Measurements from ENCODE around the gene AQP12A. TPM values are rescaled to one million over a fixed set of nuclear protein-coding genes. Genes with fewer than 3 reads are reported as not detected.

The AQP12A gene
- total and polyA plus RNA-seq, 2 donors (not counting 1 experiment from before 2014, with no cell fraction given) = not detected

- Histone ChIP-seq H3K9me3 (ENCODE audit: control extremely low read depth in 1 of 3, control insufficient read depth in 2 of 3, insufficient read depth in 1 of 3, low read length in 2 of 3) (no peaks in the 10 kb centered on the region), H3K36me3 (replicated peaks in 1 of 2; ENCODE audit: control extremely low read depth in 1 of 2, control insufficient read depth in 1 of 2, extremely low read depth in 1 of 2, insufficient read depth in 2 of 2, low read length in 1 of 2) (no peaks in the 10 kb centered on the region), H3K79me2 (ENCODE audit: control insufficient read depth, insufficient read depth, low read length) (no peaks in the 10 kb centered on the region), H3K4me3 (ENCODE audit: control extremely low read depth in 1 of 5, extremely low read depth in 1 of 5, insufficient read depth in 1 of 5, low read depth in 2 of 5, low read length in 4 of 5) (no peak overlapping the region), H3K4me2 (replicated peaks; ENCODE audit: low read depth, low read length, poor library complexity, severe bottlenecking) (no peak overlapping the region), H2AFZ (ENCODE audit: insufficient read depth, low read depth, low read length, poor library complexity, severe bottlenecking) (no peak overlapping the region), H3K27me3 (replicated peaks in 1 of 4; ENCODE audit: control extremely low read depth in 1 of 4, control insufficient read depth in 3 of 4, insufficient read depth in 4 of 4, low read length in 3 of 4) (peaks cover 0 to 6% (median 0%) of the 10 kb centered on the region in 4 experiments), H3K9ac (ENCODE audit: low read length) (no peak overlapping the region), H3K27ac (ENCODE audit: low read length in 2 of 2) (no peak overlapping the region), H4K20me1 (ENCODE audit: control insufficient read depth, insufficient read depth, low read length, poor library complexity, severe bottlenecking) (no peaks in the 10 kb centered on the region), H3K4me1 (ENCODE audit: control insufficient read depth in 2 of 2, insufficient read depth in 2 of 2, low read length in 2 of 2) (no peaks in the 10 kb centered on the region)
- WGBS (ENCODE audit: insufficient coverage) = 87% methylated on average over 8 of the region's 10 CpGs
- no peaks in the 10 kb centered on the region for H3K9me3 Mint-ChIP-seq (ENCODE audit: insufficient read depth)
- no peak for DNase-seq
- H3K4me1 Mint-ChIP-seq = no peaks in the 10 kb centered on the region
- POLR2A ChIA-PET = no interaction called here
- no peak for TF ChIP-seq EZH2 (IDR thresholded peaks at IDR 0.05; ENCODE audit: borderline replicate concordance, insufficient read depth, low read depth, low read length, poor library complexity, severe bottlenecking)
- TF ChIP-seq CTCF (IDR thresholded peaks at IDR 0.05) = no peak
- no peak for ATAC-seq (ENCODE audit: low read depth)
- no peak overlapping the region for H3K27ac Mint-ChIP-seq
- intact Hi-C loops (cut with micrococcal nuclease) = no loop called here
- H3K4me3 Mint-ChIP-seq = no peak overlapping the region
- H3K27me3 Mint-ChIP-seq = peaks cover 25% of the 10 kb centered on the region
- CTCF ChIA-PET = no interaction called here
Measured at GRCh38 chr2:240707821-240708220, 16.2 kb downstream of the AQP12A start.

- Histone ChIP-seq H3K4me3 (ENCODE audit: control extremely low read depth in 1 of 5, extremely low read depth in 1 of 5, insufficient read depth in 1 of 5, low read depth in 2 of 5, low read length in 4 of 5) (no peak overlapping the region), H4K20me1 (ENCODE audit: control insufficient read depth, insufficient read depth, low read length, poor library complexity, severe bottlenecking) (no peaks in the 10 kb centered on the region), H3K27me3 (replicated peaks in 1 of 4; ENCODE audit: control extremely low read depth in 1 of 4, control insufficient read depth in 3 of 4, insufficient read depth in 4 of 4, low read length in 3 of 4) (peaks cover 0 to 4% (median 0%) of the 10 kb centered on the region in 4 experiments), H3K36me3 (replicated peaks in 1 of 2; ENCODE audit: control extremely low read depth in 1 of 2, control insufficient read depth in 1 of 2, extremely low read depth in 1 of 2, insufficient read depth in 2 of 2, low read length in 1 of 2) (no peaks in the 10 kb centered on the region), H3K9ac (ENCODE audit: low read length) (no peak overlapping the region), H2AFZ (ENCODE audit: insufficient read depth, low read depth, low read length, poor library complexity, severe bottlenecking) (no peak overlapping the region), H3K79me2 (ENCODE audit: control insufficient read depth, insufficient read depth, low read length) (no peaks in the 10 kb centered on the region), H3K27ac (ENCODE audit: low read length in 2 of 2) (no peak overlapping the region), H3K9me3 (ENCODE audit: control extremely low read depth in 1 of 3, control insufficient read depth in 2 of 3, insufficient read depth in 1 of 3, low read length in 2 of 3) (no peaks in the 10 kb centered on the region), H3K4me2 (replicated peaks; ENCODE audit: low read depth, low read length, poor library complexity, severe bottlenecking) (no peak overlapping the region), H3K4me1 (ENCODE audit: control insufficient read depth in 2 of 2, insufficient read depth in 2 of 2, low read length in 2 of 2) (no peaks in the 10 kb centered on the region)
- no peak overlapping the region for H3K27ac Mint-ChIP-seq
- TF ChIP-seq EZH2 (IDR thresholded peaks at IDR 0.05; ENCODE audit: borderline replicate concordance, insufficient read depth, low read depth, low read length, poor library complexity, severe bottlenecking) = no peak
- TF ChIP-seq CTCF (IDR thresholded peaks at IDR 0.05) = no peak
- no peaks in the 10 kb centered on the region for H3K4me1 Mint-ChIP-seq
- intact Hi-C loops (cut with micrococcal nuclease) = no loop called here
- H3K4me3 Mint-ChIP-seq = no peak overlapping the region
- DNase-seq (no peak), ATAC-seq (ENCODE audit: low read depth) (no peak)
- H3K9me3 Mint-ChIP-seq (ENCODE audit: insufficient read depth) = no peaks in the 10 kb centered on the region
- 70% methylated on average over 4 of the region's 7 CpGs for WGBS (ENCODE audit: insufficient coverage)
- peaks cover 21% of the 10 kb centered on the region for H3K27me3 Mint-ChIP-seq
- ChIA-PET CTCF (no interaction called here), POLR2A (no interaction called here)
Measured at GRCh38 chr2:240708457-240708856, 16.8 kb downstream of the AQP12A start.
